NCI-H128 (cell line): ENCODE data around the gene PNMA5.
"Not testable (repeated sequence)": the region's sequence is repeated elsewhere in the genome, so short reads cannot be mapped to it uniquely, and the experiment has no call there.

Experiments used
- DNase-seq: peaks from one replicate; lab custom pipeline; 2025; ENCODE audit not compliant: unreplicated experiment; lab: John Stamatoyannopoulos, UW

Gene PNMA5

GRCh38 chrX:152993933-152994332 is at the start of gene PNMA5:
TSS of gene PNMA5 (minus strand) at chrX:152994116. CDS start at chrX:152991598, 2,518 bp downstream.
- DNase-seq, result no peak

- DNase-seq, result peak; percentile 3
Observed at GRCh38 chrX:153032397-153033118, 38.6 kb upstream of the PNMA5 start.

DNA sequence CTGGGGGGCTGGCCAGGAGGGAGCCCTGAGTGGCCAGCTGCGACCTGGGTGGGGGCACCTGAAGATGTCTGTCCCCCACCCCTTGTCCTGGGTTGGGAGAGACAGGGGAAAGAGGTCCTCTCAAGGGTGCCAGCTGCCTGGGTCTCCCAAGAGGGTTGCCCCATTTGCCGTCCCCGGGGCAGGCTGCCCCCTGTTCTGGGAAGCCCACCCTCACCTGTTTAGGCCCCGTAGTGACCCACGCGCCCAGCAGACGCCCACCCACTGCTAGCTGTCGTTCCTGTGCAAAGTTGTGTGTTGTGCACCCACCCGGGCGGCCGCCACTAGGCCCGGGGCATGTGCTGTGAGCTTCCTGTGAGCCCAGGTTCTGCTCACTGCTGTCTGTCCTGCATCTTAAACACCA is 36.9 kb upstream of the PNMA5 start:
- DNase-seq, result no peak

DNA sequence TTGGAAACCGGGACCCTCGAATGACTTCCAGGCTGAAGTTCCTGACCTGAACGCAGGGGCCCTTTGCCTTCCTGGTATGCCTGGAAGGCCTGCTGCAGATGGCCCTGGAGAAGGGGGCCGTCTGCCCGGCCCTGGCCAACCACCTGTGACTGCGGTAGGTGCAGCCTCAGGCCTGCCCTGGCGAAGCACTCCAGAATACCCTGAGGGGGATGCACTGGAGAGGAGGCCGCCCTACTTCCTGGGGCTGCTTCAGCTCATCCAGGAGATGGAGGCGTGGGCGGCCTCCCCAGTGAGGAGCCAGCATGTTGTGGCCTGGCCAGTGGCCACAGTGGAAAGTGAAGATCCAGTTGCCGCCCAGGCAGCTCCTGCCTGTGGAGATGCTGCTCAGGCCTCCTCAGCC is 36.0 kb upstream of the PNMA5 start:
- no peak for DNase-seq

DNA sequence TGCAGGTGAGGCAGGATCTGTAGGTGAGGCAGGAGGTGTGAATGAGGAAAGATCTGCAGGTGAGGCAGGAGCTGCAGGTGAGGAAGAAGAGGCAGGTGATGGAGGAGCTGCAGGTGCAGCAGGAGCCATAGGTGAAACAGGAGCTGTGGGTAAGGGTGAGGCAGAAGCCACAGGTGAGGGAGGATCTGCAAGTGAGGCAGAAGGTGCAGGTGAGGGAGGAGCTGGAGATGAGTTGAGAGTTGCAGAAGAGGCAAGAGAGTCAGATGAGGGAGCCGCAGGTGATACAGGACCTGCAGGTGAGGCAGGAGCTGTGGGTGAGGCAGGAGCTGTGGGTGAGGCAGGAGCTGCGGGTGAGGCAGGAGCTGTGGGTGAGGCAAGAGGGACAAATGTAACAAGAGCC is 35.2 kb upstream of the PNMA5 start:
- DNase-seq, result no peak

GRCh38 chrX:153028487-153028886 is 34.6 kb upstream of the PNMA5 start:
- not testable (repeated sequence) for DNase-seq

DNA sequence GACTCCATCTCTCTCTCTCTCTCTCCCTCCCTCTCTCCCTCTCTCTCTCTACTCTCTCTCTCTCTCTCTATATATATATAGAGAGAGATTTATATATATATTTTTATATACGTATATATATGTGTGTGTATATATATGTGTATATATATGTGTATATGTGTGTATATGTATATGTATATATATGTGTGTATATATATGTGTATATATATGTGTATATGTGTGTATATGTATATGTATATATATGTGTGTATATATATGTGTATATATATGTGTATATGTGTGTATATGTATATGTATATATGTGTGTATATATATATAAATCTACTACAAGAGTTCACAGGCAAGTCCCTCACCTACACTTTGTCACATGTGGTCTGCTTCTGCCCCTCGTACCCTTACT is 32.6 kb upstream of the PNMA5 start:
- DNase-seq, result not testable (repeated sequence)

GRCh38 chrX:153019166-153019565 is 25.2 kb upstream of the PNMA5 start:
- no peak for DNase-seq

DNA sequence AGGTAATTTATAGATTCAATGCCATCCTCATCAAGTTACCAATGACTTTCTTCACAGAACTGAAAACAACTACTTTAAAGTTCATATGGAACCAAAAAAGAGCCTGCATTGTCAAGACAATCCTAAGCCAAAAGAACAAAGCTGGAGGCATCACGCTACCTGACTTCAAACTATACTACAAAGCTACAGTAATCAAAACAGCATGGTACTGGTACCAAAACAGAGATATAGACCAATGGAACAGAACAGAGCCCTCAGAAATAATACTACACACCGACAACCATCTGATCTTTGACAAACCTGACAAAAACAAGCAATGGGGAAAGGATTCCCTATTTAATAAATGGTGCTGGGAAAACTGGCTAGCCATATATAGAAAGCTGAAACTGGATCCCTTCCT is 23.3 kb upstream of the PNMA5 start:
- not testable (repeated sequence) for DNase-seq

DNA sequence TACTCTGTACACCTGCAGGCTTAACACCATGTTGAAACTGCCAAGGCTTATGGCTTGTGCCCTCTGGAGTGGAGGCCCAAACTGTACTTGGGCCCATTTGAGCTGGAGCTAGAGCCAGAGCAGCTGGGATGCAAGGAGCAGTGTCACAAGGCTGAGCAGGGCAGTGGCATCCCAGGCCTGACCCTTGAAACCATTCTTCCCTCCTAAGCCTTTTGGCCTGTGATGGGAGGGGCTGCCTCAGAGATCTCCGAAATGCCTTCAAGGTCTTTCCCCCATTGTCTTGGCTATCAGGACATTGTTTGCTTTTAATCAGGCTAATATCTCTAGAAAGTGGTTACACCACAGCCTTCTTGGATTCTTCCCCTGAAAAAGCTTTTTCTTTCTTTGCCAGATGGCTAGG is 10.9 kb upstream of the PNMA5 start:
- DNase-seq, result no peak

DNA sequence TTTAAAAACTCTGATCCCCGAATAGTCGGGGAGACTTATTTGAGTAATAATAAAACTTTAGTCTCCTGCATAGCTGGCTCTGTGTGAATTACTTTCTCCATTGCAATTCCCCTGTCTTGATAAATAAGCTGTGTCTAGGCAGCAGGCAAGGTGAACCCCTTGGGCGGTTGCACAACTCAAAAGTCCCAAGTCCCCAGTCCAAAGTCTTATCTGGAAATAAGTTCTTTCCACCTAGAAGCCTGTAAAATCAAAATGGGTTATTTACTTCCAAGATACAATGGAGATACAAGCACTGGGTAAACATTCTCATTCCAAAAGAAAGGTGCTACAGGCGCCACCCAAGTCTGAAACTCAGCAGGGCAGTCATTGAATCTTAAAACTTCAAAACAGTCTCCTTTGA is 10.1 kb upstream of the PNMA5 start:
- DNase-seq, result no peak

GRCh38 chrX:153002182-153002581 is 8.3 kb upstream of the PNMA5 start:
- DNase-seq, result not testable (repeated sequence)

- DNase-seq, result no peak
Observed at GRCh38 chrX:152997337-152997736, 3.4 kb upstream of the PNMA5 start.

DNA sequence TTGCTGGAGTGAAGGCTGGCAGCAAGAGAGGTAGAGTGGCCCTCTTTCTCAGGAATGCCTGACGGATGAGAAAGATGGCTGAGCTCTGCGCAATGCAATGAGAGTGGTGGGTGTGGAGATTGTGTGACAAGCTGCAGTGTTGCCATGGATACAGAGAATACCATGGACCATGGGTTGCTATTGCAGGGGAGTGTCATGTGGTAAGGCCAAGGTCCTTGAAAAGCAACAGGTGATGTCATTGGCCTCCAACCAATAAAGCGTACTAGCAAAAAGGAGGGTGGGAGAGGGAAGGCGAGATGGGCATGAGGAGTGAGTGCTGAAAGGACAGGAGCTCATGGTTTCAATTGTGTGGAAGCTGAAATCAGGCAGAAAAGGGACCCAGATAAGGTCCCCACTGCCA is 1.8 kb downstream of the PNMA5 start:
- no peak for DNase-seq

DNA sequence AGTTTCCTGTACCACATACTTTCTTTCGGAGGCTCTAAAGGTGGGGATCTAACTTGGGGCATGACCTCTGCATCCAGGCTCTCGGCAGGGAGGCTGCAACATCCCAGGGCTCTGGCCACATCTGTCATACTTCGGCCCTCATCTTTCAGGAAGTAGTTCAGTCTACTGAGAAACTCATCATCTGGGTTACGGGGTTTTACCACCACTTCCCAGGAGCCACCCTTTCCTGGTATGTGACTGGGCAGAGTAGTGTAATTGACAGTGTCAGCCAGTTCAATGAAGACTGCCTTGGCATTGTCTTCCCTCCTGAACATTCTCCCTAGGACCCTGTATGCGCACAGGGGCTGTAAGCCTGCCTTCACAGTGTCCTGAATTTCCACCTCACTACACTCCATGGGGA is 2.8 kb downstream of the PNMA5 start:
- no peak for DNase-seq

DNA sequence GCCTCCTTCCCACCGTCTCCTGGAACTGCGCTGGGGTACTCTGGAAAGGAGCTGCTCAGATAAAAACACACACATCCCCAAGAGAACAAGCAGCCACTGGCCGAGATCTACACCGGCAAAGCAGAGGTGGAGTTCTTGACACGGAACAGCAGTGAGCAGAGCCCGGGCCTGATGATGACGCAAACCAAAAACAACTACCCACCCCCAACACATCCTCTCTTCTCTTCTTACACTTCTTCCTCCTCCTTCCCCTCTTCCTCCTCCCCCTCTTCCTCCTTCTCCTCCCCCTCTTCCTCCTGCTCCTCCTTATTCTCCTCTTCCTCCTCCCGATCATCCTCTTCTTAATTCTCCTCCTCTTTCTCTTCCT is 4.6 kb downstream of the PNMA5 start:
- DNase-seq, result no peak

DNA sequence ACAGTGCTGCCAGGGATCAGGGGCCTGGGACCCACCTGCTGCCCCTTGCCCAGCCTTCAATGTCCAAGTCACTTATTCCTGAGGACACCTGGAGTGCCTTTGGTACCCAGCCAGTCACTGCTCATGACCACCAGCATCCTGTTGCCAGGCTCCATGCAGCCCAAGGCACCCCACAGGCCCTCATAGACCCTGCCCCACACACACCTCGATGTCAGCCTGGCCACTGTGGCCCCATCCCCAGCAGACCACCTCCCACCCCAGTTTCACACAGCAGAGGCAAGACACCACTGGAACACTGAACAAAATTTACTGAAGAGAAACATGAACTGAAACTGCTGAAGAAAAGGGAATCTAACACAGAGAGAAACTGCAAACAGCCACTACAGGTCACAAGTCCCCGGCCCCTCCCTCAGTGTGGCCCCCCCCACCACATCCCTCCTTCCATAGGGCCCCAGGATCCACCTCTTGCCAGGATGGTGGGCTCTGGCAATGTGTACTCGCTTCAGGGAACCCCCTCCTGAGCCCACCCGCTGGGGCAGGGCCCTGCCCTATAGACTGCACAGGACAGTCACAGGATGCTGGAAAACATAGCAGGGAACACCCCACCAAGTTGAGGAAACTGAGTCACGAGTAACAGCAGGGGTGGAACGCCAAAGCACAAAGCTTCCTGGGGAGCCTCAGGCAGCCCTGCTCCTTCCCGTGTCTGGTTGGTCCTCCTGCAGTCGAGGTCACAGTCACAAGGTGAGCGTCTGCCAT is 5.2 kb downstream of the PNMA5 start:
- DNase-seq, result no peak

GRCh38 chrX:152987801-152988200 is 6.1 kb downstream of the PNMA5 start:
- no peak for DNase-seq

- DNase-seq, result not testable (repeated sequence)
Observed at GRCh38 chrX:152987156-152987555, 6.8 kb downstream of the PNMA5 start.

GRCh38 chrX:152985383-152985782 is 8.5 kb downstream of the PNMA5 start:
- not testable (repeated sequence) for DNase-seq

GRCh38 chrX:152968193-152968592 is 25.7 kb downstream of the PNMA5 start:
- DNase-seq, result no peak

DNA sequence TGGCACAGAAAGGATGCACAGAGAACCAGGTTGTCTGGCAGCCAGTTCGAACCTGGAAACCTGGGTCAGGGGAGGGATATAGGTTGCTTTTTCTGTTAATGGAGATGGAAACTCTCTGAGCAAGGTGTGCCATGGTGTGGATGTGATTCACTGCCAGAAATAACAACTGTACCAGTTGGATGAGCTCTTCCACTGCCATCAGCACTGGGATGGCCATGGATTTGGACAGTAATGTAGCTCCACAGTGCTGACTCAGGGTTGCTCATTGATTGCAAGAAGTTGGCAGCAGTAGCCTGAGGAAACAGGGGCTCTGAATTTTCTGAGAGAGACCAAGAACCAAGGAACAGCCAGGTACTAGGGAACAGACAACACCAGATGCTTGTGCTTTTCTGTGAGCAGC is 33.8 kb downstream of the PNMA5 start:
- DNase-seq, result no peak

- no peak for DNase-seq
Observed at GRCh38 chrX:152959626-152960025, 34.3 kb downstream of the PNMA5 start.
